Measurements from ENCODE around the gene GPR15.

DNA sequence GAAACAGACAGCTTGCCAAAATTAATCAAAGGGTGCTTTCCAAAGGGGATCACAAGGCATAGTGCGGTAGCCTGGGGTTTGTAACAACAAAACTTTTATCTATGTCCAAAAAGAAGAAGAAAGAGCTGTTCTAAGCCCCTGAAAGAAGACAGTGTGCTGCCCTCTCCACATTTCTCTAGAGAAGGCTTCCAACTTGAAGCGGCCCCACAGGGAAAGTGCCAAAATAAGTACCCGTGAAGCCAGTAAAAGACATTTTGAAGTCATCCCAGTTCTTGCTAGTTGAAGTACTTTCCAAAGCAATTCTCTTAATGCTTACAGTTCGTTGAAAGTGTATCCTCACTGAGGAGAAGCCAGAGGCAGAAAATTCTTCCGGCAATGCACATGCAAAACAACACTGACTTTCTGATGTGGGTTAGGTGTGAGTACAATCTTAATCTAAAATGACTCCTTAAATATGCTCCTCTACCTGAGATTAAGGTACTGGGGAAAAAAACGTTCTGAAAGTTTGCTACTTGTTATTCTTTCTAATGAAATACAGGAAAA is 21.3 kb downstream of the GPR15 start:
- TF ChIP-seq, protein P1, sequence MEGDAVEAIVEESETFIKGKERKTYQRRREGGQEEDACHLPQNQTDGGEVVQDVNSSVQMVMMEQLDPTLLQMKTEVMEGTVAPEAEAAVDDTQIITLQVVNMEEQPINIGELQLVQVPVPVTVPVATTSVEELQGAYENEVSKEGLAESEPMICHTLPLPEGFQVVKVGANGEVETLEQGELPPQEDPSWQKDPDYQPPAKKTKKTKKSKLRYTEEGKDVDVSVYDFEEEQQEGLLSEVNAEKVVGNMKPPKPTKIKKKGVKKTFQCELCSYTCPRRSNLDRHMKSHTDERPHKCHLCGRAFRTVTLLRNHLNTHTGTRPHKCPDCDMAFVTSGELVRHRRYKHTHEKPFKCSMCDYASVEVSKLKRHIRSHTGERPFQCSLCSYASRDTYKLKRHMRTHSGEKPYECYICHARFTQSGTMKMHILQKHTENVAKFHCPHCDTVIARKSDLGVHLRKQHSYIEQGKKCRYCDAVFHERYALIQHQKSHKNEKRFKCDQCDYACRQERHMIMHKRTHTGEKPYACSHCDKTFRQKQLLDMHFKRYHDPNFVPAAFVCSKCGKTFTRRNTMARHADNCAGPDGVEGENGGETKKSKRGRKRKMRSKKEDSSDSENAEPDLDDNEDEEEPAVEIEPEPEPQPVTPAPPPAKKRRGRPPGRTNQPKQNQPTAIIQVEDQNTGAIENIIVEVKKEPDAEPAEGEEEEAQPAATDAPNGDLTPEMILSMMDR (IDR thresholded peaks at IDR 0.05; ENCODE audit: low read length): no peak
- TF ChIP-seq EZH2phosphoT487 (IDR thresholded peaks at IDR 0.05; ENCODE audit: low read length): no peak

All from MM.1S (cell line).